Placental pericyte (primary cell): ENCODE measurements around the gene MFSD8. TPM values are rescaled to one million over a fixed set of nuclear protein-coding genes. Genes with fewer than 3 reads are reported as not detected.

Experiments used
- small RNA-seq: library from RNA; depleted of rRNA; stranded (forward); fragments of <200 nt; gene quantifications from one replicate; pipeline ENCODE3, GENCODE V24; 2012; ENCODE audit warnings: low replicate concordance
- total RNA-seq: library from RNA; depleted of rRNA; stranded (reverse); fragments of >200 nt; gene quantifications from 2 replicates; pipeline ENCODE4 v1.2.3, GENCODE V29; 2012

The MFSD8 gene, protein sequence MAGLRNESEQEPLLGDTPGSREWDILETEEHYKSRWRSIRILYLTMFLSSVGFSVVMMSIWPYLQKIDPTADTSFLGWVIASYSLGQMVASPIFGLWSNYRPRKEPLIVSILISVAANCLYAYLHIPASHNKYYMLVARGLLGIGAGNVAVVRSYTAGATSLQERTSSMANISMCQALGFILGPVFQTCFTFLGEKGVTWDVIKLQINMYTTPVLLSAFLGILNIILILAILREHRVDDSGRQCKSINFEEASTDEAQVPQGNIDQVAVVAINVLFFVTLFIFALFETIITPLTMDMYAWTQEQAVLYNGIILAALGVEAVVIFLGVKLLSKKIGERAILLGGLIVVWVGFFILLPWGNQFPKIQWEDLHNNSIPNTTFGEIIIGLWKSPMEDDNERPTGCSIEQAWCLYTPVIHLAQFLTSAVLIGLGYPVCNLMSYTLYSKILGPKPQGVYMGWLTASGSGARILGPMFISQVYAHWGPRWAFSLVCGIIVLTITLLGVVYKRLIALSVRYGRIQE
- 18.8 and 28.2 TPM in 2 replicates for total RNA-seq

GRCh38 chr4:127965062-127965802, at the start of gene MFSD8, which contains the start of gene ABHD18:
MFSD8 (minus strand) TSS chr4:127965173; CDS start chr4:127965133, 40 bp downstream.
ABHD18 (plus strand) TSS chr4:127965406; CDS start chr4:127982956, 17,550 bp downstream.

DNA sequence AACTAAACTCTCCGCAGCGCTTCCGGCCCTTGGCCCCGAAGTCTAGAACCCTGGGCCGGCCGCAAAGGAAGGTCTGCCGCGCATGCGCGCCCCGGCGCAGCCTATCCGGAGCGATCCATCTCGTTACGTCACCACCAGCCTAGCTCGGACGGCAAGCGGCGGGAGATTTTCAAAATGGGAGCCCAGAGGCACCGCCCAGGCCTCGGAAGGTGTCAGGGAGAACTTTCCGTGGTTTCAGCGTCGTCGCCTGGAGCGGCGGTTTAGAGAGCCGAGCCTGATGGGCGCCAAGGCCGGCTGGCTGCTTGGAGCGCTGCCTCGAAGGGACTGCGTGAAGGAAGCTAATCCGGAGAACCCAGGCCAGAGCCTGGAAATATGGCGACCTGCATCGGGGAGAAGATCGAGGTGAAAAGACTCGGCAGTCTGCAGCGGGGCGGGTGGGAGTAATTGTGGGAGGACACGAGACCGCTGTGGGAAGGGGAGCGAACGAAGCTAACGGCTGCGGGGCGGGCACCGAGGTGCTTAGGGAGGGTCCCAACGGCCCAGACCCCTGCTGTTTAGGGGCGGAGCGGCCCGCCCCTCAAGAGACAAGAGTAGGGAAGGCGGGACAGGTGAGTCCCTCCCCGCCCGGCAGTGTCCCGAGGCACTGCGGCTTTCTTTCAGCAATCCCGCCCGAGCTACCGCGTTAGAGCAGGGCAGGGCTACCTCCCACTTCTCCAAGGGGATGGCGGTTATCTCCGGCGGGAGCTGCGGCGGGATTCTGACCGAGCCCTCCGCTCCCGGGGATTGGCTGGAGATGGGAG, 84.0 kb downstream of the MFSD8 start, which contains the start of gene PLK4:
Gene PLK4 (plus strand): TSS at position 131 of the 800 bp plus-strand sequence. CDS start 242 bp downstream, at position 373.

Small RNA genes lying within 50 kb of the gene (small RNA-seq; reads per million reads assigned to genes)
- not detected for gene RNU6-583P

Other genes with a start within 250 kb of the MFSD8 start
- not detected in 2 replicates for gene SLC25A31, start 234.8 kb downstream of the MFSD8 start, total RNA-seq
- 1.8 and 3.7 TPM in 2 replicates for gene HSPA4L, start 182.9 kb downstream of the MFSD8 start, total RNA-seq
- gene PLK4, start 84.3 kb downstream of the MFSD8 start, total RNA-seq, result 0.66 and 26.9 TPM in 2 replicates
- 4.6 and 5.0 TPM in 2 replicates for gene ABHD18, start 233 bp upstream of the MFSD8 start, total RNA-seq
- 22.5 and 48.4 TPM in 2 replicates for gene LARP1B, start 96.1 kb upstream of the MFSD8 start, total RNA-seq